Measurements from ENCODE around the gene PCSK7. TPM values are rescaled to one million over a fixed set of nuclear protein-coding genes. Genes with fewer than 3 reads are reported as not detected.
"Not testable (repeated sequence)": the region's sequence is repeated elsewhere in the genome, so short reads cannot be mapped to it uniquely, and the experiment has no call there.

The PCSK7 gene
- total RNA-seq, 1 donor from 2014 or later: 63.8 TPM

DNA sequence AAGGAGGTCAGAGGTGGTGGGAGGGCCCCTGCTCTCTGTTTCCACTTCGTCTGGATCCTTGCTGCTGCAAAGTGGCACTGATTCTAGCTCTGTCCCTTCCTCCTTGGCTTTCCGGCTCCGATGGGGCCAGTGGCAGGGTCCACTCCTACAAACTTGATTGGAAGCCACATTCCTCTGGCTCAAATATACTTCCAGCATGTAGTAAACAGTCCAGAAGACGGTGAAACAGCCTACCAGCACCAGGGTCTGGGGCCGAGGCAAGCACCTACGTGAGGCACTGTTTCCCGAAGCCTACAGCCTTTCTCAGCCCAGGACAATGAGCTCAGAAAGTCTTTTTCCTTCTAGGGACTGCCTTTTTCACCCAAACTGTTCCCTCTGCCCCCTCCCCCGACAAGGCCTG, 25.8 kb downstream of the PCSK7 start:
- H3K36me3 ChIP-seq: peaks cover 0 to 23% of the 10 kb centered on the region in 2 donors
- DNase-seq (ENCODE audit: extremely low spot score in 2 of 2); H3K4me1 ChIP-seq; H3K27me3 ChIP-seq; H3K4me3 ChIP-seq; intact Hi-C loops (cut with DNase I); H3K27ac ChIP-seq; H3K9me3 ChIP-seq: not testable (repeated sequence)

DNA sequence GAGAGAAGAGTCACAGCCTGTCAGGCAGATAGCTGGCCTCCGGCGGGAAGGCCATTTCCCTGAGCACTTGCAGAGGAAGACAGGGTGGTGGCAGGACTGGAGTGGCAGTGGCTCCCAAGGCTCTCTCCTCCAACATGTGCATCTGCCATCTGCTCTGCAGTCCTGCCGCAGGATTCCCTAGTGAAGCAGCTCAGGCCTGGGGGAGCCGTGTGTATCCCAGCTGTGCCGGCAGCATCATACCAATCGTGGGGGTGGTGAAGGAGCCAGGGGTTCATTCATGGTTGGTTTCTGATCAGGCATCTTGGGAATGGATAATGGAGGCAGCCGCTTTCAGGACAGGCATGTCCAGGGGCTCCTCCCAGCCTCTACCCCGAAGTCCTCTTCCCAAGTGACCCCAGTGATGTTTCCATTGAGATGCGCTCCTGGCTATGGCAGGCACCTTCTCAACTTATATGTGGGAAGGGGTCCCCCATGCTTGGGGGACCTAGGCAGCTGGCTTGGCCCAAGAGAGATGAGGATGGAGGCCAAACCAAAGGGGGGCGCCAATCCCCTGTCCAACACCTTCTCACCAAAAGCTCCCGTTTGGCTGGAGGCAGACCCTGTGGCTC, 26.6 kb downstream of the PCSK7 start:
- Histone ChIP-seq H3K4me1 (no peaks in the 10 kb centered on the region), H3K36me3 (peaks cover 0 to 23% of the 10 kb centered on the region in 2 donors), H3K27ac (peak overlapping the region; percentile 78), H3K4me3 (no peak overlapping the region), H3K27me3 (no peaks in the 10 kb centered on the region), H3K9me3 (no peaks in the 10 kb centered on the region)
- intact Hi-C loops (cut with DNase I): no loop called here
- DNase-seq (ENCODE audit: extremely low spot score in 2 of 2): no peak
- TF ChIP-seq POLR2AphosphoS5 (IDR thresholded peaks at IDR 0.05; ENCODE audit: insufficient read depth in 1 of 2, low read depth in 1 of 2): peak in 1 of 2 donors; percentile 66
- TF ChIP-seq, protein P1, sequence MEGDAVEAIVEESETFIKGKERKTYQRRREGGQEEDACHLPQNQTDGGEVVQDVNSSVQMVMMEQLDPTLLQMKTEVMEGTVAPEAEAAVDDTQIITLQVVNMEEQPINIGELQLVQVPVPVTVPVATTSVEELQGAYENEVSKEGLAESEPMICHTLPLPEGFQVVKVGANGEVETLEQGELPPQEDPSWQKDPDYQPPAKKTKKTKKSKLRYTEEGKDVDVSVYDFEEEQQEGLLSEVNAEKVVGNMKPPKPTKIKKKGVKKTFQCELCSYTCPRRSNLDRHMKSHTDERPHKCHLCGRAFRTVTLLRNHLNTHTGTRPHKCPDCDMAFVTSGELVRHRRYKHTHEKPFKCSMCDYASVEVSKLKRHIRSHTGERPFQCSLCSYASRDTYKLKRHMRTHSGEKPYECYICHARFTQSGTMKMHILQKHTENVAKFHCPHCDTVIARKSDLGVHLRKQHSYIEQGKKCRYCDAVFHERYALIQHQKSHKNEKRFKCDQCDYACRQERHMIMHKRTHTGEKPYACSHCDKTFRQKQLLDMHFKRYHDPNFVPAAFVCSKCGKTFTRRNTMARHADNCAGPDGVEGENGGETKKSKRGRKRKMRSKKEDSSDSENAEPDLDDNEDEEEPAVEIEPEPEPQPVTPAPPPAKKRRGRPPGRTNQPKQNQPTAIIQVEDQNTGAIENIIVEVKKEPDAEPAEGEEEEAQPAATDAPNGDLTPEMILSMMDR (IDR thresholded peaks at IDR 0.05): no peak

DNA sequence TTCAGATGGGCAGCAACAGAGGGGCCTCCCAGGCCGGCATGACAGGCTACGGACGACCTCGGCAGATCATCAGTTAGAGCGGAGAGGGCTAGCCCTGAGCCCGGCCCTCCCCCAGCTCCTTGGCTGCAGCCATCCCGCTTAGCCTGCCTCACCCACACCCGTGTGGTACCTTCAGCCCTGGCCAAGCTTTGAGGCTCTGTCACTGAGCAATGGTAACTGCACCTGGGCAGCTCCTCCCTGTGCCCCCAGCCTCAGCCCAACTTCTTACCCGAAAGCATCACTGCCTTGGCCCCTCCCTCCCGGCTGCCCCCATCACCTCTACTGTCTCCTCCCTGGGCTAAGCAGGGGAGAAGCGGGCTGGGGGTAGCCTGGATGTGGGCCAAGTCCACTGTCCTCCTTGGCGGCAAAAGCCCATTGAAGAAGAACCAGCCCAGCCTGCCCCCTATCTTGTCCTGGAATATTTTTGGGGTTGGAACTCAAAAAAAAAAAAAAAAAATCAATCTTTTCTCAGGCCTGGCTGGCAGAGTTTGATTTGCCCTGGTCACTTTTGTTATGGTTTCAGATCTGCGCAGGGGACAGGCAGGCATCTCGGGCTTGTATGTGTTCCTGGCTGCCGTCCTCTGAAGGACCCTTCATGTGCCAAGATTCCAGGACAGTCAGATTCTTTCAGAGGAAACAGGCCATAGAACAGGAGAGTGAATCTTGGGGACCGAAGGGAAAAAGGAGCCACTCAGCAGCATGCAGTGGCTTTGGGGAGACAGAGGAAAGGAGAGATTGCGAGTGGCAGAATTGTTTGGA, 27.4 kb downstream of the PCSK7 start:
- intact Hi-C loops (cut with DNase I): no loop called here
- Histone ChIP-seq H3K4me3 (peak overlapping the region; percentile 46 to 54), H3K27ac (peak overlapping the region; percentile 78), H3K27me3 (no peaks in the 10 kb centered on the region), H3K36me3 (peaks cover 0 to 23% of the 10 kb centered on the region in 2 donors), H3K9me3 (no peaks in the 10 kb centered on the region), H3K4me1 (no peaks in the 10 kb centered on the region)
- no peak for DNase-seq (ENCODE audit: extremely low spot score in 2 of 2)
- TF ChIP-seq POLR2AphosphoS5 (IDR thresholded peaks at IDR 0.05; ENCODE audit: insufficient read depth in 1 of 2, low read depth in 1 of 2): peak in 1 of 2 donors; percentile 52
- TF ChIP-seq, protein P1 (IDR thresholded peaks at IDR 0.05): no peak

DNA sequence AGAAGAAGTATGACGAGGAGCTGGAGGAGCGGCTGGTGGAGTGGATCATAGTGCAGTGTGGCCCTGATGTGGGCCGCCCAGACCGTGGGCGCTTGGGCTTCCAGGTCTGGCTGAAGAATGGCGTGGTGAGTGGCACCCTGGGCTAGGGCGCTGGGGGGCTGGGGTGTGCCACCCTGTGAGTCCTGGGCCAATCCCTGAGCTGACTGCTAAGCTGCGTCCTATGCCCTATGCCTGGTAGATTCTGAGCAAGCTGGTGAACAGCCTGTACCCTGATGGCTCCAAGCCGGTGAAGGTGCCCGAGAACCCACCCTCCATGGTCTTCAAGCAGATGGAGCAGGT, 28.8 kb downstream of the PCSK7 start:
- Histone ChIP-seq H3K4me3 (peak overlapping the region; percentile 46 to 54), H3K4me1 (peaks cover 10% of the 10 kb centered on the region), H3K9me3 (no peaks in the 10 kb centered on the region), H3K27me3 (no peaks in the 10 kb centered on the region), H3K36me3 (peaks cover 0 to 23% of the 10 kb centered on the region in 2 donors), H3K27ac (peak overlapping the region; percentile 78)
- intact Hi-C loops (cut with DNase I): no loop called here
- no peak for DNase-seq (ENCODE audit: extremely low spot score in 2 of 2)
- TF ChIP-seq POLR2AphosphoS5 (IDR thresholded peaks at IDR 0.05; ENCODE audit: insufficient read depth in 1 of 2, low read depth in 1 of 2) (peak in 1 of 2 donors; percentile 55), POLR2A (IDR thresholded peaks at IDR 0.05) (no peak)
- TF ChIP-seq, protein P1 (IDR thresholded peaks at IDR 0.05): no peak

DNA sequence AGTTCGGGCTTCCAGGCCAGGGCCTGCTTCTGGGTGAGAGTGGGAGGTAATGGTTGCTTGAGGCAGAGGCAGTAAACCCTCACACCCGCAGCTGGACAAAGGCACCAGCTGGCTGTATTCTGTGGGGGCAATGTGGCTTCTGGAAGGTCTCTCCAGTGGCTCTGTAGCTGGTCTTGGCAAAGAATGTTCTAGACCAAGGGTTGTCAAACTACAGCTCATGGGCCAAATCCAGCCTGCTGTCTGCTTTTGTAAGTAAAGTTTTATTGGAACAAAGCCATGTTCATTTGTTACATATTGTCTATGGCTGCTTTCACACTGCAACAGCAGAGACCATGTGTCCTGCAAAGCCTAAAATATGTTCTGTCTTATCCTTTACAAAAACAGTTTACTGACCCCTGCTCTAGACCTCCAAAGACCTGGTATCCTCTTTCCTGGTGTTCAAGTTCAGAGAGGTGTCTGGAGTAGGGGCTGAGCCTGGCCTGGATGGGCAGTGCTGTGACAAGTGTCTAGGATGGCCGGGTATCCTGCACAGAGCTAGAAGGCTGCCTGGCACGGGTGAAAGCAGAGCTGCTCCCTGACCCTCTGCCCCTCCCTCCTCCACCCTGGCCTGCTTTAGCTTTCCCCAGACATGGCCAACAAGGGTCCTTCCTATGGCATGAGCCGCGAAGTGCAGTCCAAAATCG, 29.3 kb downstream of the PCSK7 start:
- Histone ChIP-seq H3K9me3 (no peaks in the 10 kb centered on the region), H3K36me3 (peaks cover 0 to 23% of the 10 kb centered on the region in 2 donors), H3K27ac (peak overlapping the region; percentile 78), H3K4me3 (peak overlapping the region; percentile 46 to 54), H3K27me3 (no peaks in the 10 kb centered on the region), H3K4me1 (peaks cover 15% of the 10 kb centered on the region)
- DNase-seq (ENCODE audit: extremely low spot score in 2 of 2): no peak
- no peak for TF ChIP-seq POLR2A (IDR thresholded peaks at IDR 0.05)
- no peak for TF ChIP-seq POLR2AphosphoS5 (IDR thresholded peaks at IDR 0.05; ENCODE audit: insufficient read depth in 1 of 2, low read depth in 1 of 2)
- TF ChIP-seq, protein P1 (IDR thresholded peaks at IDR 0.05): no peak
- intact Hi-C loops (cut with DNase I): no loop called here
